Measurements from ENCODE around the gene POTEB3. TPM values are rescaled to one million over a fixed set of nuclear protein-coding genes. Genes with fewer than 3 reads are reported as not detected.
"Not testable (repeated sequence)": the region's sequence is repeated elsewhere in the genome, so short reads cannot be mapped to it uniquely, and the experiment has no call there.

Gene POTEB3
- total RNA-seq (not detected), polyA plus RNA-seq (not detected)

- not testable (repeated sequence) for H3K4me1 ChIP-seq (ENCODE audit: insufficient read depth); H3K4me3 ChIP-seq (ENCODE audit: low read depth, low read length); DNase-seq (ENCODE audit: extremely low spot score); H3K27ac ChIP-seq (ENCODE audit: low read depth); H3K36me3 ChIP-seq (ENCODE audit: insufficient read depth)
- no CpG with 5 or more reads among the region's 35 CpGs for WGBS
These were observed at the start of gene POTEB3 for GRCh38 chr15:21440399-21440798. Gene POTEB3 (minus strand): TSS chr15:21440499. CDS start chr15:21440011, 488 bp downstream.

GRCh38 chr15:21453683-21454082 lies 13.4 kb upstream of the POTEB3 start:
- not testable (repeated sequence) for DNase-seq (ENCODE audit: extremely low spot score); H3K4me3 ChIP-seq (ENCODE audit: low read depth, low read length); H3K4me1 ChIP-seq (ENCODE audit: insufficient read depth); H3K27ac ChIP-seq (ENCODE audit: low read depth); H3K36me3 ChIP-seq (ENCODE audit: insufficient read depth)
- 67% methylated on average over 1 of the region's 6 CpGs for WGBS

GRCh38 chr15:21451920-21452563 lies 11.7 kb upstream of the POTEB3 start:
- not testable (repeated sequence) for H3K27ac ChIP-seq (ENCODE audit: low read depth); H3K36me3 ChIP-seq (ENCODE audit: insufficient read depth); H3K4me1 ChIP-seq (ENCODE audit: insufficient read depth); DNase-seq (ENCODE audit: extremely low spot score); H3K4me3 ChIP-seq (ENCODE audit: low read depth, low read length)
- no CpG with 5 or more reads among the region's 72 CpGs for WGBS

GRCh38 chr15:21451487-21451886 lies 11.2 kb upstream of the POTEB3 start:
- DNase-seq (ENCODE audit: extremely low spot score); H3K36me3 ChIP-seq (ENCODE audit: insufficient read depth); H3K4me3 ChIP-seq (ENCODE audit: low read depth, low read length); H3K27ac ChIP-seq (ENCODE audit: low read depth); H3K4me1 ChIP-seq (ENCODE audit: insufficient read depth): not testable (repeated sequence)
- WGBS: no CpG with 5 or more reads among the region's 41 CpGs

DNA sequence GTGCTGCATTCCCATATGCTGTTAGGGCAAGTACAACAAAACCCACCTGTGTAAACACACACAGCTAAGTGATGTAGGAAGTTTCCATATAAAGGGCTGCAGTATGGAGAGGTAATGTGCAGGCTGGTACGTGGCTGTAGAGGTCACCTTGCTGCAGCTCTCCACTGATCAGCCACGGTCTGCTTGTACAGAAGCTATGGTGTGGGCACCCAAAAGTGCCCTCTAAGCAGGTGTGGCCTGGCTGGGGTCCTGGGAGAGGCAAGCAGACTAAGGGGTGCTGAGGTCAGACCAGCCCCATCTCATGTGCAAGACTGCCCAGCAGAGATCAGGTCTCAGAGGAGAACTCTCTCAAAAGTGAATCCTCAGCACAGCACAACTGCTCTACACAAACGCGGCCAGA lies 32.9 kb downstream of the POTEB3 start:
- not testable (repeated sequence) for H3K4me3 ChIP-seq (ENCODE audit: low read depth, low read length); H3K4me1 ChIP-seq (ENCODE audit: insufficient read depth); H3K36me3 ChIP-seq (ENCODE audit: insufficient read depth); H3K27ac ChIP-seq (ENCODE audit: low read depth); DNase-seq (ENCODE audit: extremely low spot score)
- 69% methylated on average over 2 of the region's 4 CpGs for WGBS

GRCh38 chr15:21401531-21401930 lies 38.8 kb downstream of the POTEB3 start:
- H3K4me1 ChIP-seq (ENCODE audit: insufficient read depth); H3K36me3 ChIP-seq (ENCODE audit: insufficient read depth); H3K27ac ChIP-seq (ENCODE audit: low read depth); H3K4me3 ChIP-seq (ENCODE audit: low read depth, low read length); DNase-seq (ENCODE audit: extremely low spot score): not testable (repeated sequence)
- whole genome bisulfite sequencing: 72% methylated on average over 4 of the region's 4 CpGs

DNA sequence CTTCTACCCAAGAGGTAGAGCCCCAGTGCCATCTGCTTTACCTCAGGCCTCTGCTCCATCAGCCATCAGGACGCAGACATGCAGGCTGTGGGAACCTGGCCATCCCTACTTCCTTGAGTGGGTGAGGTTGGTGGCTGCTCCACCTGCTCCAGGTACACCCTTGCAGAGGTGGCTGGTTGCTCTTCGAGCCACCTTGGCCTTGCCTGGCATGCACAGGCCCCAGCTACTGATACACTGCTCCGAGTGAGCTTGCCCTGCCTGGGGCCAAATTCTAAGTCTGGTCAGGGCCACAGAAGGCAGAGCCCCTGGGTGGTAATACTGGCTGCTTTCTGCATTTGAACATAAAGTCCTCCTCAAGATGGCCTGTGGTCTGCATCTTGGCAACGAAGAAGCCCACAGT lies 41.2 kb downstream of the POTEB3 start:
- H3K27ac ChIP-seq (ENCODE audit: low read depth); DNase-seq (ENCODE audit: extremely low spot score); H3K4me1 ChIP-seq (ENCODE audit: insufficient read depth); H3K4me3 ChIP-seq (ENCODE audit: low read depth, low read length); H3K36me3 ChIP-seq (ENCODE audit: insufficient read depth): not testable (repeated sequence)
- WGBS: 58% methylated on average over 3 of the region's 4 CpGs

DNA sequence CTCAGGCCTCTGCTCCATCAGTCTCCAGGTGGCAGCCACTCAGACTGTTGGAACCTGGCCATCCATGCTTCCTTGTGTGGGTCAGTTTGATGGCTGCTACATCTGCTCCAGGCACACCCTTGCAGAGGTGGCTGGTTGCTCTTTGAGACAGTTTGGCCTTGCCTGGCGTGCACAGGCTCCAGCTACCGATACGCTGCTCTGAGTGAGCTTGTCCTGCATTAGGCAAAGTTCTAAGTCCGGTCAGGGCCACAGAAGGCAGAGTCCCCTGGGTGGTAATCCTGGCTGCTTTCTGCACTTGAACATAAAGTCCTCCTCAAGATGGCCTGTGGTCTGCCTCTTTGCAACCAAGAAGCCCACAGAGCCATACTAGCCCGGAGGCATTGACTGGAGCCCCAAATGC lies 41.8 kb downstream of the POTEB3 start:
- not testable (repeated sequence) for DNase-seq (ENCODE audit: extremely low spot score); H3K27ac ChIP-seq (ENCODE audit: low read depth); H3K36me3 ChIP-seq (ENCODE audit: insufficient read depth); H3K4me3 ChIP-seq (ENCODE audit: low read depth, low read length); H3K4me1 ChIP-seq (ENCODE audit: insufficient read depth)
- WGBS: 82% methylated on average over 4 of the region's 5 CpGs

DNA sequence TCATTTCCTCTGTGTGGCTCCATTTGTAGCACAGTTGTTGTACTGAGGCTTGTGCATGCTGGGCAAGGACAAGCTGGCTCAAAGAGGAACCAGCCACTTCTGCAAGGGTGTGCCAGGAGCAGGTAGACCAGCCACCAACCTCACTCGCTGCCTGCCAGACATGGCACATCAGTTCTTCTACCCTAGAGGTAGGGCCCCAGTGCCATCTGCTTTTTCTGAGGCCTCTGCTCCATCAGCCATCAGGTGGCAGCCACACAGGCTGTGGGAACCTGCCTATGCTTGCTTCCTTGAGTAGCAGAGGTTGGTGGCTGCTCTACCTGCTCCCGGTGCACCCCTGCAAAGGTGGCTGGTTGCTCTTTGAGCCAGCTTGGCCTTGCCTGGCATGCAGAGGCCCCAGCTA lies 42.6 kb downstream of the POTEB3 start:
- H3K36me3 ChIP-seq (ENCODE audit: insufficient read depth); DNase-seq (ENCODE audit: extremely low spot score); H3K4me1 ChIP-seq (ENCODE audit: insufficient read depth); H3K4me3 ChIP-seq (ENCODE audit: low read depth, low read length); H3K27ac ChIP-seq (ENCODE audit: low read depth): not testable (repeated sequence)
- WGBS: 68% methylated on average over 2 of the region's 2 CpGs

GRCh38 chr15:21397186-21397585 lies 43.1 kb downstream of the POTEB3 start:
- not testable (repeated sequence) for H3K36me3 ChIP-seq (ENCODE audit: insufficient read depth); H3K27ac ChIP-seq (ENCODE audit: low read depth); H3K4me3 ChIP-seq (ENCODE audit: low read depth, low read length); DNase-seq (ENCODE audit: extremely low spot score); H3K4me1 ChIP-seq (ENCODE audit: insufficient read depth)
- WGBS: 67% methylated on average over 1 of the region's 2 CpGs

DNA sequence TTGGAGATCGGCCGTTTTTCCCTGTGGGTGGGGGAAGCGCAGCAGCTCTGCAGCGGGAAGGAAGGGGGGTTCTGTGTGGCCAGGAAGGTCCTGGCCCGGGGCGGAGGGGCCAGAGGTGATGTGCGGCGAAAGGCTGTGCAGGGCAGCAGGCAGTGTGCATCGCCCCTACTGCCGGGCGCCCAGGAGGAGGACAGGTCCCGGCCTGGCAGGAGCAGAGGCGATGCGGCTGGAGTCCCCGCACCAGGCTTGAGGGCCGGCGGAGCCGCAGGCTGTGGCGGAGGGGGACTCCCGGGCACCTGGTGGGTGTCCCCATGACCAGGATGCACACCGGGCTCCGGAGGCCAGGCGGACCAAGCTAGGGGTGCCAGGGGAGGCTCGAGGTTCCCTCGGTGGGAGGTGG lies 54.3 kb downstream of the POTEB3 start:
- H3K27ac ChIP-seq (ENCODE audit: low read depth); H3K36me3 ChIP-seq (ENCODE audit: insufficient read depth); DNase-seq (ENCODE audit: extremely low spot score); H3K4me1 ChIP-seq (ENCODE audit: insufficient read depth); H3K4me3 ChIP-seq (ENCODE audit: low read depth, low read length): not testable (repeated sequence)
- 98% methylated on average over 13 of the region's 25 CpGs for WGBS

- not testable (repeated sequence) for H3K4me1 ChIP-seq (ENCODE audit: insufficient read depth); H3K36me3 ChIP-seq (ENCODE audit: insufficient read depth); H3K27ac ChIP-seq (ENCODE audit: low read depth); H3K4me3 ChIP-seq (ENCODE audit: low read depth, low read length); DNase-seq (ENCODE audit: extremely low spot score)
- 86% methylated on average over 4 of the region's 24 CpGs for WGBS
These were observed 56.3 kb downstream of the POTEB3 start for GRCh38 chr15:21383866-21384485.

- not testable (repeated sequence) for H3K4me1 ChIP-seq (ENCODE audit: insufficient read depth); H3K27ac ChIP-seq (ENCODE audit: low read depth); H3K4me3 ChIP-seq (ENCODE audit: low read depth, low read length); DNase-seq (ENCODE audit: extremely low spot score); H3K36me3 ChIP-seq (ENCODE audit: insufficient read depth)
- 80% methylated on average over 13 of the region's 18 CpGs for WGBS
These were observed 66.6 kb downstream of the POTEB3 start for GRCh38 chr15:21373682-21374081.

DNA sequence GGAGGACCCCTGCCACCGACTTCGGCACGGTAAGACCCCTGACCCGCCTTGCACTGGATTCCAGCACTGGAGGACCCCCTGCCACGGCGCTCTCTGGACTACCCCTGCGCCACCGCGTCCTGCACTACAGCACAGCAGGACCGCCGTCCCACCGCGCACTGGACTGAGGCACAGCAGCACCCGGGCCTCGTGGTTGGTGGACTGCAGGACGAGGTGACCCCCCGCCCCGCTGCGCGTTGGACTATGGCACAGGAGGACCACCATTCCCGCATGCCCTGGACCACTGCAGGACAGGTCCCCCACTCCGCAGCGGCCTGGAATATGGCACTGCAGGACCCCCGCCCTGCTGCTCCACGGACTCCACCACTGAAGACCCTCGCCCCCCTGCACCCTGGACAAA lies 71.1 kb downstream of the POTEB3 start:
- DNase-seq (ENCODE audit: extremely low spot score); H3K27ac ChIP-seq (ENCODE audit: low read depth); H3K4me3 ChIP-seq (ENCODE audit: low read depth, low read length); H3K4me1 ChIP-seq (ENCODE audit: insufficient read depth); H3K36me3 ChIP-seq (ENCODE audit: insufficient read depth): not testable (repeated sequence)
- WGBS: 91% methylated on average over 12 of the region's 26 CpGs
